ENCODE results near the gene UCHL3.

Gene UCHL3

DNA sequence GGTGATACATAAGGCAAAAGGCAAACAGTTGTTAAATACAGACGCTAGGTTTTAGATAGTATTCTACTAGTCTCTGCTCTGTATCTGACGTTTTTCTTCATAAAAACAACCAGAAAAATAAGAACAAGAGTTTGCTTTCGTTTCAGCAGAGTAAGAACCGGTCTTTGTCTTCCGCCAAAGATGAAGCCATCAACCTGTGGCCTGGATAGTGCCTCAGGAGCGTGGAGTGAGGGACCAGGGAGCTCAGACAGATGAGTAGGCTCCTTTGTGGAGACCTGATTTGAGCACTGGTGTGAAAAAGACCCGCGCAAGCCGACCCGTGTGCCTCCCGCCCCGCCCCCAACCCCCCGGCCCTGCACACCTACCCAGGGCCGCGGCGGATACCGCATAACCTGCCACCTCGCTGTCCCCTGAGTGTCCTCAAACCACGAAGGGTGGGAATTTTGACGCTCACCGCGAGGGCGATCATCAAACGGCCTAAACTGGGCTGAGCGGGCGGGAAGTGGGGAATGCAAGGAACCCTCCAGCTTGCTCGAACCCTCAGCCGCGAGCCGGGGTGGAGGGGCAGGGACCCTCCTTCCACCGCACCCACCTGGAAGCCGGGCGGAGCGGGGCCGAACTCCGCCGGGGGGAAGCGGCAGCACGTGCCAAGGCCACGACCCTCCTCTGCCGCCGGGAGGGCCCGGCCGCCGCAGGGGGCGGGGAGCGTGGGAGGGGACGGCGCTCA, 85.7 kb downstream of the UCHL3 start:
- no peak for DNase-seq

DNA sequence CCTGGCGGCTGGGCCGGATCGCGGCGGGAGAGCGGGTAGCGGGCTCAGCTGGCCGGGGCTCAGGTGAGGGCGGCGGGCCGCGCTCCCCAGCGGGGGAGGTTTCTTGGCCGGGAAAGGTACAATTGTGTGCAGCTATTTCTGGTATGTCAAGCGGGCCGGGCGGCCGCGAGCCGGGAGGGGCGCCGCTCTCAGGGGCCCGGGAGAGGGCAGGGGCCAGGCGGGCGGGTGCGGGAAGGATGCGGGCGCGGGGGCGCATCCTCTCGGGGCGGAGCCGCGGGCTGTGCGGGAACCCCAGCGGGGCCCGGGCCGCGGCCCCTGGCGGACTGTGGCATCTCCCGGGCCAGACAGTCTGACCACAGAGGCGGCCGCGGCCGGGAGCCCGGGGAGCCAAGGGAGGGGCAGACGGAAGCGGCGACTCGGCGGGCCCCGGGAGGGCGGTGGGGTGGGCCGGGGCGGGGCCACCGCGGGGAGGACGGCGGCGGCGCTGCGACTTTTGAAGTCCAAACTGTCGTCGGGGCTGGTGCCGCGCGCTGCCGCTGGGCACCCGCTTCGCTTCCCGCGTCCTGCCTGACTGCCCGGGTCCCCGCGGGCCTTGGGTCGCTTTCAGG, 86.3 kb downstream of the UCHL3 start, which contains the start of gene LMO7:
LMO7 (plus strand) TSS at position 503 of the 608 bp plus-strand sequence. CDS start 328 bp downstream, outside the sequence.
- peak; percentile 28 for DNase-seq

DNA sequence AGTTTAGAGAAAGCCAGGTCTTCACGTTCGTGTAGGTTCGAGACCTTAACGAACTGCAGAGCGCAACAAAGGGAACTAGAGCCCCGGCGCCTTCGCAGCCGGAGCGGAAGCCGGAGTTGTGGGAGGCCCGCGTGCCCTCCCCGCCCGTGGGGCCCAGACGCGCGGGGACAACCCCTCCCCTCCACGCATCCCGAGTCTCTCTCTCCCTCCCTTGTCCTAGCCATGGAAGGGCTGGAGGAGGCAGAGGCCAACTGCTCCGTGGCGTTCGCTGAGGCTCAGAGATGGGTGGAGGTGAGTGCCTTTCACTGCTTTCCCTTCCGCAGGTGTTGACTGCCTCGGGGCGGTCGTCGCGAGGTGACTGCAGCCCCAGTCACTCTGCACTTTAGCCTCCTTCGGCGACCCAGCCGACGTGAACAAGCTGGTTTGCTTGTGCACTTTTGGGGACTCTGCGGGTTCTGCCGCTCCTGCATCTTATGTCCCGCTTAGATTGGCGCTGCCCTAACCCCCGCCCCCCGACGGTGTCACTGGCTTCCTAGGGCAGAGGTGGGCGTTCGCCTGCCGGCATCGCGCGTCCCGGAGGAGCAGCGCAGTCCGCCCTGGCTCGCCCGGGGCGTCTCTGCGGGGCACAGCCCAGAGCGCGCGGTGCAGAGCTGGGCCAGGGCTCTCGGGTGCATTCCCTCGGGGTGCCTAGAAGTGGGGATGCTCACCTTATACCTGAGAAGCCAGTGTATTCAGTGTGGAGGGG, 87.0 kb downstream of the UCHL3 start:
- peak; percentile 22 for DNase-seq

DNA sequence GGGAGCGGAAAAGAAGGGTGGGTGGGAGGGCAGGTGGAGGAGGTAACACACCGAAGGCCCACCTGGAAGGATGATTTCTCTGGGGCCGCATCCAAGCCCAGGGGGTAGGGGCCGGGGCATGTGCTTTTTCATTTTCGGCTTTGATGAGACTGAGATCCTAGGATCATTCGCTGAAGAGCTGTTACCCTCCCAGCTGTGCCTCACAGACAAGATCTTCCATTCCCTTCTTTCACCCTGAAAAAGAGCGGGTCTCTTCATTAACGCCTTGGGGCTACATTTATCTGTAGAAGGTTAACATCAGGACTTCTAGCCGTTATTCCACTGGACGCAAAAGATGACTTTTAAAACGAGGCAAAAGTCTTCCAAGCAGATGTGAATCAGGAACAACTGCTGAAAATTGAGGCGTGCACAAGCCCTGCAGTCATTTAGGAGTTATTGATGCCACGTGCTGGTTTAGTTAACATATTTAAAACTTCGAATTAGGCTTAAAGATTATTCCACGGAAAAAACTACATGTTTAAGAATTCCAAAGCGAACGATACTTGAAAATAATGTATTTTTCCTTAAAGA, 87.7 kb downstream of the UCHL3 start:
- DNase-seq: no peak

DNA sequence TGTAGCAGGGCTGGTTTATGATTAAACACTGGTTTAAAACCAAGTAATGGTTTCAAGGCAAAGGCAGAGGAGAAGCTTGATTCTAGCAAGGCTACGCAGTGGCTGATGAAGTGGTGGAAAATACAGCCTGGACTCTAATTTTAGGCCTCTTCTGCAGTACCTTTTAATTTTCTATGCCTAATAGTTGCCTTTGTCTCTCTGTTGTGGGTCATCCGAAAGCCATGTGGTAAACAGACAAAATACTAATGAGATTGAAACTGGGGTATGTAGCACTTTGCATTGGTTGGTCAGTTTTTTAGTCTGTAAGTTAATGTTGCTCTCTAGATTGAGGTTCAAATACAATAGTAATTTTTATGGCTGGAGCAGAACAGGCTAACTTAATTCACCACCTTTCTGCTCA, 89.9 kb downstream of the UCHL3 start:
- no peak for DNase-seq

- DNase-seq: no peak
These were observed 91.4 kb downstream of the UCHL3 start for GRCh38 chr13:75641026-75641425.

DNA sequence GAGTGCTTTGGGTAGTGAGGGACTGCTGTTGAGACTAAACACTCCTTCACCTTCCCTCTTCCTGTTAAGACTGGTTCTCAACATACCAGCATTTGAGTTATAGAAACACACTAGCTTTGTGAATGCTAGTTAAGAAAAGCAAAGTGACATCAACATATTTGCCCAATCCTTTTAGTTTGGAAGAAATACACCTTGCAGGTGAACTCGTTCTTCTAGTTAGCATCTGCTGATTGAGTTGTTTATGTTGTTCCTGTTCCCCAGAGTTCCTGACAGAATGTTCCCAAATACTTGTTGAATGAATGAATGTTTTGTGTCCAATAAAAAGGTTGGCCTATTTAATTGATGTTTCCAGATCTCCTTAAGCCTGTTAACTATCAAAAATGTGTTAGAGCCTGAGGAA, 93.6 kb downstream of the UCHL3 start:
- no peak for DNase-seq

GRCh38 chr13:75643693-75644092, 94.1 kb downstream of the UCHL3 start:
- DNase-seq: no peak

GRCh38 chr13:75645141-75645540, 95.5 kb downstream of the UCHL3 start:
- no peak for DNase-seq

DNA sequence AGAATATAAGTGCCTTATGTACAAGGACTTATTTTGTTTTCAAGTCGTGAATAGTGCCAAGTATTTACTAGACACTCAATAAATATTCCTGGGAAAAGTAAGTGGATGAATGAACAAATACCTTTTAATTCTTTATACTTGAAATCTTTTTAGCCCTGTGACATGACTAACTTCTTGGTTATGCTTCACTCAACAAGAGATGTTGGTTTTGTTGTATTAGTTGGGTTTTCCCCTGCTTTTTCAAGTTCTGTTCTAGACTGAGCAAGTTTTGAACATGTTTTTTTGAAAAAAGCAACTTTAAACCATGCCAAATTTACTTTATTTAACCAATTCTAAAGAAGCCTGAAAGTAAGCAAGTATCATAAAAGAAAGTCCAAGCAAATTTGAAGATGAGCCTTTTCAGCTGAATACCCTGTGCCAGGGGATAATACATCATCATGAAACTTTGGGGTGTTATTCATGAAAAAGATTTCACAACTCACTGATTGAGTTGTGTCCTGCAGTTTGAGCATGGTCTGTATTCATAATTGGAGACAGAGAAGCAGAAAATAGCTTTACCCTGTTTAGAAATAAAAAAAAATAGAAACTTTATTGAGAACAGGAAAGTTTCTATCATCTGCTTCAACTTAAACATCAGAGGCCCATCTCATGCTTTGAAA, 97.7 kb downstream of the UCHL3 start:
- DNase-seq: peak; percentile 22

DNA sequence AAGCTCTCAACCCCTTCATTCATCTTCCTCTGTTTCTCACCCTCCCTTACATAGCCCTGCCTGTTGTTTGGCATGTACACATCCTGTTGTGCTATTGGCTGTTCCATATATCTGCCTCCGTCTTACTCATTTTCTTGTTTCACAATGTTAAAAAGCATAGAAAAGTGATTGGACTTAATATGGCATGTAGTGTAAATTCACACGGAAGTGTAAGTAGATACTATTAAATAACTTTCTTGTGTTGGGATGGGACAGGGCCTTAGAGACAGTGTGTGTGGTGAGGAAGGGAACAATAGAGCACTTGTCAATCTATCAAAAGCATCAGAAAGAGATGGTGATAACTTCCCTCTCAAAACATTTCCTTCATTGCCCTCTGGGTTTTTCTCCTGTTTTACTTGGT, 98.9 kb downstream of the UCHL3 start:
- DNase-seq: no peak

DNA sequence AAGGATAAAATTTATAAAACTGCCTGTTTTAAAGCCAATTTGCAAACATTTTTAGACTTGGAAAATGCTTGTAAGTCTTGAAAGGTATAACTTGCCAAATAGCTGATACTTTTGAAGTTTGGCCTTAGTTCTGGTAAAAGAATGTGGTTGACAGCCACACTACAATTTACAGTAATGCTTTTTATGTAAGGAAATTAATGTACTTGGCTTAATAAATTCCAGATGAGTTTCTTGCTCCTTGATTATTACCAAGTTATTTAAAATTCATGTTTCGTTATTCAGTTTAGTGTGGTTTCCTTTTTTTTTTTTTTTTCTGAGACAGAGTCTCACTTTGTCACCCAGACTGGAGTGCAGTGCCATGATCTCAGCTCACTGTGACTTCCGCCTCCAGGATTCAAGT, 101.4 kb downstream of the UCHL3 start:
- no peak for DNase-seq

GRCh38 chr13:75652726-75653125, 103.1 kb downstream of the UCHL3 start:
- no peak for DNase-seq
